IMR-90 (cell line): ENCODE results near the gene RHBDD2. TPM values are rescaled to one million over a fixed set of nuclear protein-coding genes. Genes with fewer than 3 reads are reported as not detected.

Experiments used
- ATAC-seq: fragments of 200-7000 bp; cut with Tn5 transposase; 2 replicates; pipeline ENCODE4 v1.9.1; 2020; ENCODE audit warnings: low read depth, mild to moderate bottlenecking, moderate library complexity
- BruUV-seq: library from RNA; stranded (reverse); fragments of 400-500 nt; replicated peaks from 2 replicates; lab custom pipeline; 2021; lab: Mats Ljungman, UMichigan
- CTCF ChIA-PET: fragments of 300-600 bp; formaldehyde crosslinking; extraction: SDS; loops from one replicate; lab custom pipeline; 2021; ENCODE audit warnings: antibody characterized with exemption; lab: Yijun Ruan, JAX
- POLR2A ChIA-PET: fragments of 300-600 bp; sonication (Branson Sonifier 250); formaldehyde crosslinking; loops from one replicate; lab custom pipeline; 2022; ENCODE audit warnings: antibody characterized with exemption; ENCODE audit not compliant: unreplicated experiment; lab: Charles Lee
- DNase-seq: peaks from one replicate; pipeline ENCODE4 v3.0.0; 2013
- H2AFZ ChIP-seq: replicated peaks from 2 replicates; pipeline ENCODE3; 2013; ENCODE audit warnings: low read length, mild to moderate bottlenecking; ENCODE audit not compliant: poor library complexity
- H2AK5ac ChIP-seq: 2 replicates; pipeline ENCODE4 v1.6.1; 2013; ENCODE audit warnings: low read depth, low read length, inconsistent platforms
- H2AK9ac ChIP-seq: replicated peaks from 2 replicates; pipeline ENCODE3; 2013; ENCODE audit warnings: mild to moderate bottlenecking, low read depth, low read length, moderate library complexity; ENCODE audit not compliant: poor library complexity
- H2BK120ac ChIP-seq: 2 replicates; pipeline ENCODE4 v1.6.1; 2013; ENCODE audit warnings: low read depth, low read length, inconsistent platforms
- H2BK15ac ChIP-seq: 3 replicates; pipeline ENCODE4 v1.6.1; 2013; ENCODE audit warnings: low read depth, low read length, inconsistent platforms
- H2BK20ac ChIP-seq: 2 replicates; pipeline ENCODE4 v1.6.1; 2013; ENCODE audit warnings: low read depth, mild to moderate bottlenecking, inconsistent platforms, low read length, moderate library complexity
- H2BK5ac ChIP-seq: 2 replicates; pipeline ENCODE4 v1.6.1; 2013; ENCODE audit warnings: mild to moderate bottlenecking, low read depth, low read length, inconsistent platforms; ENCODE audit not compliant: poor library complexity, severe bottlenecking
- H3K14ac ChIP-seq: replicated peaks from 2 replicates; pipeline ENCODE4 v1.6.1; 2013; ENCODE audit warnings: low read depth, low read length, inconsistent platforms
- H3K18ac ChIP-seq: 2 replicates; pipeline ENCODE4 v1.6.1; 2013; ENCODE audit warnings: low read depth, low read length, control low read depth
- H3K23ac ChIP-seq: 2 replicates; pipeline ENCODE4 v1.6.1; 2013; ENCODE audit warnings: low read depth, low read length, inconsistent platforms
- H3K27ac ChIP-seq: 2 replicates; pipeline ENCODE4 v1.5.1; 2013; ENCODE audit warnings: mild to moderate bottlenecking, control low read depth, low read length; ENCODE audit not compliant: insufficient read depth
- H3K27me3 ChIP-seq: 2 replicates; pipeline ENCODE4 v1.6.1; 2013; ENCODE audit warnings: low read length; ENCODE audit not compliant: control insufficient read depth, insufficient read depth
- H3K36me3 ChIP-seq: 2 replicates; pipeline ENCODE4 v1.6.1; 2013; ENCODE audit warnings: low read length, mixed read lengths; ENCODE audit not compliant: control insufficient read depth, insufficient read depth
- H3K4ac ChIP-seq: 2 replicates; pipeline ENCODE4 v1.6.1; 2013; ENCODE audit warnings: low read depth, low read length, inconsistent platforms
- H3K4me1 ChIP-seq: 2 replicates; pipeline ENCODE4 v1.6.1; 2013; ENCODE audit warnings: low read length, mixed read lengths; ENCODE audit not compliant: control insufficient read depth, insufficient read depth
- H3K4me2 ChIP-seq: 2 replicates; pipeline ENCODE4 v1.6.1; 2013; ENCODE audit warnings: low read depth, mild to moderate bottlenecking, control low read depth, low read length, moderate library complexity
- H3K4me3 ChIP-seq: 2 replicates; pipeline ENCODE4 v1.5.1; 2013; ENCODE audit warnings: low read depth, mild to moderate bottlenecking, control low read depth, low read length, moderate library complexity; ENCODE audit not compliant: insufficient read depth
- H3K56ac ChIP-seq: 2 replicates; pipeline ENCODE4 v1.6.1; 2013; ENCODE audit warnings: low read length, inconsistent platforms; ENCODE audit not compliant: insufficient read depth; ENCODE audit errors: extremely low read depth
- H3K79me1 ChIP-seq, 2 experiments: 2 replicates each; pipeline ENCODE4 v1.6.1; 2013; ENCODE audit warnings: low read length in 2 of 2, inconsistent platforms in 1 of 2, low read depth in 1 of 2
- H3K9ac ChIP-seq: 2 replicates; pipeline ENCODE4 v1.6.1; 2013; ENCODE audit warnings: low read depth, low read length, control low read depth
- H3K9me1 ChIP-seq: 2 replicates; pipeline ENCODE4 v1.6.1; 2013; ENCODE audit warnings: low read length, inconsistent platforms; ENCODE audit not compliant: insufficient read depth
- H3K9me3 ChIP-seq: 2 replicates; pipeline ENCODE4 v1.6.1; 2013; ENCODE audit warnings: low read length; ENCODE audit not compliant: control insufficient read depth, insufficient read depth
- H4K20me1 ChIP-seq: 2 replicates; pipeline ENCODE4 v1.6.1; 2013; ENCODE audit warnings: low read length, inconsistent platforms; ENCODE audit not compliant: insufficient read depth
- H4K5ac ChIP-seq: 2 replicates; pipeline ENCODE4 v1.6.1; 2013; ENCODE audit warnings: mild to moderate bottlenecking, low read depth, low read length, control low read depth
- H4K8ac ChIP-seq, 2 experiments: 2 replicates each; pipeline ENCODE4 v1.6.1; 2013; ENCODE audit warnings: low read depth in 2 of 2, low read length in 2 of 2, control low read depth in 1 of 2, inconsistent platforms in 1 of 2
- H4K91ac ChIP-seq: 2 replicates; pipeline ENCODE4 v1.6.1; 2013; ENCODE audit warnings: low read depth, low read length, inconsistent platforms; ENCODE audit not compliant: insufficient read depth
- MXI1 ChIP-seq: IDR thresholded peaks from 2 replicates; pipeline ENCODE4 v1.6.1; 2012; ENCODE audit warnings: low read depth, mild to moderate bottlenecking, low read length, moderate library complexity, borderline replicate concordance
- WGBS, 2 experiments: methylation state at CpG; one replicate each; pipeline versions ENCODE4 v1.1.5 to v1.1.7; 2013; ENCODE audit warnings: missing lambda C conversion rate in 2 of 2; ENCODE audit not compliant: insufficient read length in 1 of 2; ENCODE audit errors: extremely low coverage in 2 of 2; 5-methylcytosine and 5-hydroxymethylcytosine counted together
- dilution Hi-C: fragments of 300-500 bp; cut with HindIII; formaldehyde crosslinking; loops from one replicate; pipeline ENCODE4 v1.14.3; 2018; ENCODE audit warnings: low sequenced_read_pairs; ENCODE audit not compliant: unreplicated experiment
- in situ Hi-C: fragments of 300-500 bp; cut with MboI; formaldehyde crosslinking; loops from 3 replicates; pipeline ENCODE4 v1.14.3; 2019; ENCODE audit warnings: low sequenced_read_pairs, inconsistent platforms, mixed read lengths
- intact Hi-C: fragments of 100-400 bp; cut with micrococcal nuclease; formaldehyde crosslinking; loops from 2 replicates; pipeline ENCODE4 v1.10.0; 2022
- polyA plus RNA-seq, 3 experiments: library from polyadenylated mRNA; depleted of rRNA; stranded (reverse); fragments of >200 nt; gene quantifications; 2 replicates each; pipeline ENCODE4 v1.2.3, GENCODE V29; 2012; ENCODE audit warnings: low replicate concordance in 1 of 3
- total RNA-seq: library from RNA; depleted of rRNA; stranded (reverse); fragments of >200 nt; gene quantifications from 2 replicates; pipeline ENCODE4 v1.2.3, GENCODE V29; 2012

RHBDD2 gene
- total and polyA plus RNA-seq, 2 of the 4 experiments (the other 2 are of a cell fraction), result 9.7 to 42.4 TPM

- H2BK120ac ChIP-seq, result no peak overlapping the region
- no peak overlapping the region for H3K27ac ChIP-seq
- peaks cover 10% of the 10 kb centered on the region; the same call in 1 of the 2 replicates for H4K20me1 ChIP-seq
- peaks cover 3% of the 10 kb centered on the region for H3K4me1 ChIP-seq
- peaks cover 57% of the 10 kb centered on the region for H3K36me3 ChIP-seq
- no peak overlapping the region for H2BK15ac ChIP-seq
- H3K9me1 ChIP-seq, result peaks cover 9% of the 10 kb centered on the region
- CTCF ChIA-PET, result no interaction called here
- H3K79me1 ChIP-seq, result peaks cover 21 to 50% of the 10 kb centered on the region in 2 experiments
- no peak overlapping the region for H3K4me3 ChIP-seq
- H2BK5ac ChIP-seq, result no peak overlapping the region
- no peak overlapping the region for H3K9ac ChIP-seq
- H3K9me3 ChIP-seq, result no peaks in the 10 kb centered on the region
- WGBS, 2 experiments, result 93% methylated on average over 3 of the region's 5 CpGs; no CpG with 5 or more reads in 1 of the 2 experiments
- no peak overlapping the region for H2BK20ac ChIP-seq
- intact Hi-C loops, result no loop called here
- no peak overlapping the region for H3K4me2 ChIP-seq
- DNase-seq (no peak), ATAC-seq (no peak)
- no peak for TF ChIP-seq MXI1
- no peak overlapping the region for H3K18ac ChIP-seq
- no peak overlapping the region for H4K8ac ChIP-seq
- no peak overlapping the region for H2AK5ac ChIP-seq
- POLR2A ChIA-PET, result no interaction called here
- H3K14ac ChIP-seq, result no peak overlapping the region
- H2AFZ ChIP-seq, result no peak overlapping the region
- H3K27me3 ChIP-seq, result no peaks in the 10 kb centered on the region
- dilution Hi-C loops, result no loop called here
- in situ Hi-C loops, result no loop called here
- H3K4ac ChIP-seq, result no peak overlapping the region
- H3K56ac ChIP-seq, result no peak overlapping the region
- no peak overlapping the region for H4K5ac ChIP-seq
- H4K91ac ChIP-seq, result no peak overlapping the region
- no peak overlapping the region for H3K23ac ChIP-seq
- no peak overlapping the region for H2AK9ac ChIP-seq
- BruUV-seq, result no TSS peak
Measured at GRCh38 chr7:75884476-75884875, 5.6 kb downstream of the RHBDD2 start.
